SK-N-SH (cell line): ENCODE results near the gene ATP8B3.

Experiments used
- CHD2 ChIP-seq: fragments of 150-350 bp; IDR thresholded peaks from 2 replicates; pipeline ENCODE4 v1.6.1; 2018; ENCODE audit warnings: low read length; ENCODE audit not compliant: partially characterized antibody
- CTCF ChIP-seq: fragments of 200-600 bp; sonication (generic); IDR thresholded peaks from 2 replicates; pipeline ENCODE4 v1.6.1; 2017; ENCODE audit warnings: antibody characterized with exemption, mild to moderate bottlenecking, moderate library complexity
- FOXJ3 ChIP-seq: sonication (generic); formaldehyde crosslinking; IDR thresholded peaks from 2 replicates; pipeline ENCODE4 v1.5.1; 2020; ENCODE audit warnings: mild to moderate bottlenecking, missing genetic modification reagents
- FOXM1 ChIP-seq: IDR thresholded peaks from 2 replicates; pipeline ENCODE4 v1.4.0; 2012; ENCODE audit warnings: low read depth, mild to moderate bottlenecking
- GABPA ChIP-seq: IDR thresholded peaks from 2 replicates; pipeline ENCODE4 v1.4.0; 2012; ENCODE audit warnings: low read depth, mild to moderate bottlenecking
- JUND ChIP-seq: IDR thresholded peaks from 2 replicates; pipeline ENCODE4 v1.4.0; 2012
- MAX ChIP-seq: IDR thresholded peaks from 2 replicates; pipeline ENCODE4 v1.4.0; 2012; ENCODE audit warnings: low read depth
- MEF2A ChIP-seq: IDR thresholded peaks from 2 replicates; pipeline ENCODE4 v1.4.0; 2012; ENCODE audit warnings: low read depth, borderline replicate concordance
- NFIC ChIP-seq: IDR thresholded peaks from 2 replicates; pipeline ENCODE4 v1.4.0; 2012; ENCODE audit warnings: borderline replicate concordance
- POLR2AphosphoS5 ChIP-seq: IDR thresholded peaks from 2 replicates; pipeline ENCODE4 v1.6.1; 2012; ENCODE audit warnings: low read depth, low read length
- TEAD4 ChIP-seq: IDR thresholded peaks from 2 replicates; pipeline ENCODE4 v1.4.0; 2012; ENCODE audit warnings: mild to moderate bottlenecking, borderline replicate concordance; ENCODE audit not compliant: insufficient read depth

- no peak for TF ChIP-seq GABPA
- no peak for TF ChIP-seq MEF2A
- no peak for TF ChIP-seq CTCF
- TF ChIP-seq FOXM1, result no peak
- TF ChIP-seq TEAD4, result no peak
- TF ChIP-seq FOXJ3, result no peak
- TF ChIP-seq NFIC, result no peak
- TF ChIP-seq POLR2AphosphoS5, result no peak
- no peak for TF ChIP-seq MAX
- TF ChIP-seq CHD2, result no peak
- TF ChIP-seq JUND, result no peak
These were observed 24.6 kb upstream of the ATP8B3 start for GRCh38 chr19:1836458-1837221.
